NCI-H2029 (cell line): Measurements from ENCODE around the gene PNMA3.
"Not testable (repeated sequence)": the region's sequence is repeated elsewhere in the genome, so short reads cannot be mapped to it uniquely, and the experiment has no call there.

ENCODE experiments used
- DNase-seq: peaks from one replicate; lab custom pipeline; 2025; lab: John Stamatoyannopoulos, UW

PNMA3 gene, protein sequence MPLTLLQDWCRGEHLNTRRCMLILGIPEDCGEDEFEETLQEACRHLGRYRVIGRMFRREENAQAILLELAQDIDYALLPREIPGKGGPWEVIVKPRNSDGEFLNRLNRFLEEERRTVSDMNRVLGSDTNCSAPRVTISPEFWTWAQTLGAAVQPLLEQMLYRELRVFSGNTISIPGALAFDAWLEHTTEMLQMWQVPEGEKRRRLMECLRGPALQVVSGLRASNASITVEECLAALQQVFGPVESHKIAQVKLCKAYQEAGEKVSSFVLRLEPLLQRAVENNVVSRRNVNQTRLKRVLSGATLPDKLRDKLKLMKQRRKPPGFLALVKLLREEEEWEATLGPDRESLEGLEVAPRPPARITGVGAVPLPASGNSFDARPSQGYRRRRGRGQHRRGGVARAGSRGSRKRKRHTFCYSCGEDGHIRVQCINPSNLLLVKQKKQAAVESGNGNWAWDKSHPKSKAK

DNA sequence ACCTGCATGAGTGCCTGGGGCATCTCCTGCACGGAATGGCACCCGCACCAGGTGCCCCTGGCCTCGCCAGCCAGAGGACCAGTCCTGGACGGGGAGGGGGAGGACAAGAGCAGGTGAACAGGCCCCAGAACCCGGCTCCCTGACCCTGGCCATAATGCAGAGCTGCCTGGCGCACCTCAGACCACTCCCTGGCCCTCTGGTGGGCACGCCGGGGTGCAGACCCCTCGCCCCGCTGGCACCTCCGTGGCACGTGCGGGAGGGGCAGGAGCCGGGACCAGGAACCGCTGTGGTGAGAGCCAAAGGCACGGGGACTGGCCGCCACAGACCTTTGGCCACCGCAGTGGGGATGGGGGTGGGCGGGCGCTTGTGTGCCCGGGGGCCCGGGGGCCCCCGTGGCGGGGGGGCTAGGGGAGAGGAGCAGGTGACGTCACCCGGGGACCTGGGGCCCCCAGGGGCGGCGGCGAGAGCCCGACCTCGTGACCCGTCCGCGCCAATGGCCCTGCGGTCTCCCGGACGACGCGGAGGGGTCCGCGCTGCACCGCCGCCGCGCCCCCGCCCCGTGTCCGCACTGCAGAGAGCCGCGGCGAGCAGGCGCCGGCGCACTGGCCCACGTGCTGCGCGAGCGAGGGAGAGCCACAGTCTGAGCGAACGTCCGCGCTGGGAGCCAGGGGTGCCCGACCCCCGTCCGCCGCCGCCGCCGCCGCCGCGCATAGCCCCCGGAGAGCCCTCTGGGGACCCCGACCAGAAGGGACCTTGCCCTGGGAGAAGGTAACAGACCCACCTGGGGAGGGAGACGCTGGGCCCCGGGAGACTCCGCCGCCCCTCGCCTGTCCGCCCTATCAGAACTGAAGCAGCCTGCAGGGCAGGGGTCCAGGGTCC, at the start of gene PNMA3:
PNMA3 (plus strand) TSS at position 600 of the 879 bp plus-strand sequence. CDS start 586 bp downstream, outside the sequence.
- DNase-seq, result no peak

DNA sequence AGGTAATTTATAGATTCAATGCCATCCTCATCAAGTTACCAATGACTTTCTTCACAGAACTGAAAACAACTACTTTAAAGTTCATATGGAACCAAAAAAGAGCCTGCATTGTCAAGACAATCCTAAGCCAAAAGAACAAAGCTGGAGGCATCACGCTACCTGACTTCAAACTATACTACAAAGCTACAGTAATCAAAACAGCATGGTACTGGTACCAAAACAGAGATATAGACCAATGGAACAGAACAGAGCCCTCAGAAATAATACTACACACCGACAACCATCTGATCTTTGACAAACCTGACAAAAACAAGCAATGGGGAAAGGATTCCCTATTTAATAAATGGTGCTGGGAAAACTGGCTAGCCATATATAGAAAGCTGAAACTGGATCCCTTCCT, 39.1 kb upstream of the PNMA3 start:
- not testable (repeated sequence) for DNase-seq

DNA sequence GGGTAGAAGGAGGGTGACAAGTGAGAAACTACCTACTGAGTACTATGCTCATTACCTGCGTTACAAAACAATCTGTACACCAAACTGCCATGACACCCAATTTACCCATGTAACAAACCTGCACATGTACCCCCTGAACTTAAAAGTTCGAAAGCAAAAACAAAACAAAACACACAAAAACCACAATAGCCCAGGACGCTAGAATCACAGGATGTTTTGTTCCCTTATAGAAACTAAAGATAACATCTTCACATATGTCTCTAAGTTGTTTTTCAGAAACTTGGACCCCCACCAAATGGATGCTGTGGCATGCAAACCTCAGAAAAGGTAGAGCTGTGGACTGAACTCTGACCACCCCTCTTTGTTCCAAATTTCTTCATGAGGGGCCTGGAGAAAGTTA, 37.1 kb upstream of the PNMA3 start:
- DNase-seq, result no peak

DNA sequence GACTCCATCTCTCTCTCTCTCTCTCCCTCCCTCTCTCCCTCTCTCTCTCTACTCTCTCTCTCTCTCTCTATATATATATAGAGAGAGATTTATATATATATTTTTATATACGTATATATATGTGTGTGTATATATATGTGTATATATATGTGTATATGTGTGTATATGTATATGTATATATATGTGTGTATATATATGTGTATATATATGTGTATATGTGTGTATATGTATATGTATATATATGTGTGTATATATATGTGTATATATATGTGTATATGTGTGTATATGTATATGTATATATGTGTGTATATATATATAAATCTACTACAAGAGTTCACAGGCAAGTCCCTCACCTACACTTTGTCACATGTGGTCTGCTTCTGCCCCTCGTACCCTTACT, 29.8 kb upstream of the PNMA3 start:
- DNase-seq, result not testable (repeated sequence)

DNA sequence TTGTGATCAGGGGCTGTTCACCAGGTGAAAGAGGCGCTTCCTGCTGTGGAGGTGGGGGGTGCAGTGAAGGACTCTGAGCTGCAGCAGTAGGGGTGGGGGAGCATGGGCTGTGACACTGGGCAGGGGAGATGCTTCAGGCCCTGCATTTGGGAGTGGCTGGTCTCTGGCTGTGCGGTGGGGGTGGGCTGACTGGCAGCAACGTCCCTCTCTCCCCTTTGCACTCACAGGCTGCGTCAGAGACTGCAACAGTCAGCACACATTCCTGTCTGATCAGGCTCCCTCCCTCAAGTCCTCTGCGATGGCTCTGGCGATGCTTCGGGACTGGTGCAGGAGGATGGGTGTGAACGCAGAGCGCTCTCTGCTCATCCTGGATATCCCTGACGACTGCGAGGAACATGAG, 27.8 kb upstream of the PNMA3 start:
- not testable (repeated sequence) for DNase-seq

DNA sequence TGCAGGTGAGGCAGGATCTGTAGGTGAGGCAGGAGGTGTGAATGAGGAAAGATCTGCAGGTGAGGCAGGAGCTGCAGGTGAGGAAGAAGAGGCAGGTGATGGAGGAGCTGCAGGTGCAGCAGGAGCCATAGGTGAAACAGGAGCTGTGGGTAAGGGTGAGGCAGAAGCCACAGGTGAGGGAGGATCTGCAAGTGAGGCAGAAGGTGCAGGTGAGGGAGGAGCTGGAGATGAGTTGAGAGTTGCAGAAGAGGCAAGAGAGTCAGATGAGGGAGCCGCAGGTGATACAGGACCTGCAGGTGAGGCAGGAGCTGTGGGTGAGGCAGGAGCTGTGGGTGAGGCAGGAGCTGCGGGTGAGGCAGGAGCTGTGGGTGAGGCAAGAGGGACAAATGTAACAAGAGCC, 27.1 kb upstream of the PNMA3 start:
- DNase-seq, result no peak

DNA sequence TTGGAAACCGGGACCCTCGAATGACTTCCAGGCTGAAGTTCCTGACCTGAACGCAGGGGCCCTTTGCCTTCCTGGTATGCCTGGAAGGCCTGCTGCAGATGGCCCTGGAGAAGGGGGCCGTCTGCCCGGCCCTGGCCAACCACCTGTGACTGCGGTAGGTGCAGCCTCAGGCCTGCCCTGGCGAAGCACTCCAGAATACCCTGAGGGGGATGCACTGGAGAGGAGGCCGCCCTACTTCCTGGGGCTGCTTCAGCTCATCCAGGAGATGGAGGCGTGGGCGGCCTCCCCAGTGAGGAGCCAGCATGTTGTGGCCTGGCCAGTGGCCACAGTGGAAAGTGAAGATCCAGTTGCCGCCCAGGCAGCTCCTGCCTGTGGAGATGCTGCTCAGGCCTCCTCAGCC, 26.4 kb upstream of the PNMA3 start:
- no peak for DNase-seq

DNA sequence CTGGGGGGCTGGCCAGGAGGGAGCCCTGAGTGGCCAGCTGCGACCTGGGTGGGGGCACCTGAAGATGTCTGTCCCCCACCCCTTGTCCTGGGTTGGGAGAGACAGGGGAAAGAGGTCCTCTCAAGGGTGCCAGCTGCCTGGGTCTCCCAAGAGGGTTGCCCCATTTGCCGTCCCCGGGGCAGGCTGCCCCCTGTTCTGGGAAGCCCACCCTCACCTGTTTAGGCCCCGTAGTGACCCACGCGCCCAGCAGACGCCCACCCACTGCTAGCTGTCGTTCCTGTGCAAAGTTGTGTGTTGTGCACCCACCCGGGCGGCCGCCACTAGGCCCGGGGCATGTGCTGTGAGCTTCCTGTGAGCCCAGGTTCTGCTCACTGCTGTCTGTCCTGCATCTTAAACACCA, 25.5 kb upstream of the PNMA3 start:
- DNase-seq, result no peak

DNA sequence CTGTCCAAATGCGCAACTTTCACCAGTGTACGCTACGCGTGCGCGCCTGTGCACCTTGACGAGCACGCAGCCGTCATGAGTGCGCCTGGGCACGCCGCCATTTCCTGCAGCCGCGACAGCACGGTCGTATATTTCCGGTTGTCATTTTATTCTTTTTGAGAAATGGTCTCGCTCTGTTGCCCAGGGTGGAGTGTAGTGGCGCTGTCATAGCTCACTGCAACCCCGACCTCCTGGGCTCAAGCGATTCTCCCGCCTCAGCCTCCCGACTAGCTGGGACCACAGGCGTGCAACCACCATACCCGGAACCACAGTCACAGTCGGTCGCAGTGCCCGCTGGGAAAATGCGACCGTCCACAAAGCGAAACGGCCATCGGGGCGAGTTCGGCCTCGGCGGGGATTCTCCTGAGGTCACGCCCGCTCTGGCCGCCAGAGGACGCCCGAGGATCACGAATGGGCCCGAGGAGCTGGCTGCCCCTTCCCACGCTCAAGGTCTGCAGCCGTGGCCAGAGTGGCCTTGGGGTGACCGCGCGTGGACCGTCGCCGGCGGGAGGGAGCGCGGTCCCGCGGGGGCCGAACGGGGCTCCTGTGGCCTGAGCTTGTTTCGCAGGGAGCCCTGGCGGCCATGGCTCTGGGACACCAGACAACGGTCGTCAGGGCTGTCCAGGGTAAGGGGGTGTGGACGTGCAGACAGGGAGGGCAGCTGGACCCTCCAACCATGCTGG, 23.7 kb upstream of the PNMA3 start:
- DNase-seq, result peak; percentile 68

DNA sequence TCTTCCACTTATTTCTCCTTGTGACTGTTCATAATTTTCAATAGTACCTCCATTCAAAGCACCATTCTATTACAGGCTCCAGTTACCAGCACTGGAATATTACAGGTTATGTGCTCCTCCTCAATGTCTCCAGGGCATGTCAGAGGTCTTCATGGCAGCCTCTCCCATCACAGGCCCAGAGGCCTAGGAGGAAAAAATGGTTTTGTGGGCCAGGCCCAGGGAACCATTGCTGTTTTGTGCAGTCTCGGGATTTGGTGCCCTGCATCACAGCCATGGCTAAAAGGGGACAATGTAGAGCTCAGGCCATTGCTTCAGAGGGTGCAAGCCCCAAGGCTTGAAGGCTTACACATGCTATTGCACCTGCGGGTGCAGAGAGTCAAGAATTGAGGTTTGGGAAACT, 7.2 kb upstream of the PNMA3 start:
- DNase-seq, result no peak

DNA sequence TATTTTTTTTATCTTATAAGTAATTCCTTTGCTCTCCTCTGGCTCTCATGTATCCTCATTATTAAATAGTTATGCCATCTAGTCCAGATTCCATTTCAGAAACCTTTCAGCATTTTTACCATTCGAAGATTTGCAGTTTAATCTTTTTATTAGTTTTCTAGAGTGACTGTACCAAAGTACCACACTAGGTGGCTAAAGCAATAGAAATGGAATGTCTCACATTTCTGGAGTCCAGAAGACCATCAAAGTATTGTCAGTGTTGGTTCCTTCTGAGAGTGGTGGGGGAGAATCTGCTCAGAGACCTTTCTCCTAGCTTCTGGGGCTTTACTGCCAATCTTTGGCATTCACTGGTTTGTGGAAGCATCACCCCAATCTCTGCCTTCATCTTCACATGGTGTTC, 3.7 kb upstream of the PNMA3 start:
- DNase-seq, result no peak

DNA sequence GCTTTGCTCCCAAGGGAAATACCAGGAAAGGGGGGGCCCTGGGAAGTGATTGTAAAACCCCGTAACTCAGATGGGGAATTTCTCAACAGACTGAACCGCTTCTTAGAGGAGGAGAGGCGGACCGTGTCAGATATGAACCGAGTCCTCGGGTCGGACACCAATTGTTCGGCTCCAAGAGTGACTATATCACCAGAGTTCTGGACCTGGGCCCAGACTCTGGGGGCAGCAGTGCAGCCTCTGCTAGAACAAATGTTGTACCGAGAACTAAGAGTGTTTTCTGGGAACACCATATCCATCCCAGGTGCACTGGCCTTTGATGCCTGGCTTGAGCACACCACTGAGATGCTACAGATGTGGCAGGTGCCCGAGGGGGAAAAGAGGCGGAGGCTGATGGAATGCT, 1.0 kb downstream of the PNMA3 start:
- peak; percentile 51 for DNase-seq

DNA sequence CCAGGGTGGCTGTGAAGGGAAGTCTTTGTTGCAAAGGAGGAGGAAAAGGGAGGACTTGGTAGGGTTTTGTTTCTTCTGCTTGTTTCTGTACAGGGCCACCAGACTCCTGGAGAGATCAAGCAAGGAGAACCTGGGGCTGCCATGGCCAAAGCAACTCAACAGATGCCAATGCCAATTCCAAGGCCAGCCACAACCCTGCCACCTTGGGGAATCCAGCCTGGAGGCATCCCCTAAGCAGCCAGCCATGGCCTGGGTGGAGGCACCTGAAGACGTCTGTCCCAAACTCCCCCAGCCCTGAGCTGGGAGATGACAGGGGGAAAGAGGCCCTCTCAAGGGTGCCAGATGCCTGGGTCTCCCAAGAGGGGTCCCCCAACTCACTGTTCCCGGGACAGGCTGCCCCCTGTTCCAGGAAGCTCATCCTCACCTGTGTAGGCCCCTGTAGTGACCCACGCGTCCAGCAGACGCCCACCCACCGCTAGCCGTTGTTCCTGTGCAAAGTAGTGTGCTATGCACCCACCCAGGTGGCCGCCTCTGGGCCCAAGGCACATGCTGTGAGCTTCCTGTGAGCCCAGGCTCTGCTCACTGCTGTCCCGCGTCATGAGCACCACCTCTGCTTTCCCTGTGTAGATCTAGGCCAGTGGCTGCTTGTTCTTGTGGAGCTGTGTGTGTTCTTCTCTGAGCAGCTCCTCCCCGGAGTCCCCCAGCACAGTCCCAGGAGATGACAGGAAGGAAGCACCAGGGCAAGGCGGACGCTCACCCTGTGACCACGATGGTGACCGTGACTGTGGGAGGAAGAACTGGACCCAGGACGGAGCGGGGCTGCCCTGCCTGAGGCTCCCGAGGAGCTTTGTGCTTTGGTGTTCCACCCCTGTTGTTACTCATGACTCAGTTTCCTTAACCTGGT, 3.2 kb downstream of the PNMA3 start:
- DNase-seq, result no peak

DNA sequence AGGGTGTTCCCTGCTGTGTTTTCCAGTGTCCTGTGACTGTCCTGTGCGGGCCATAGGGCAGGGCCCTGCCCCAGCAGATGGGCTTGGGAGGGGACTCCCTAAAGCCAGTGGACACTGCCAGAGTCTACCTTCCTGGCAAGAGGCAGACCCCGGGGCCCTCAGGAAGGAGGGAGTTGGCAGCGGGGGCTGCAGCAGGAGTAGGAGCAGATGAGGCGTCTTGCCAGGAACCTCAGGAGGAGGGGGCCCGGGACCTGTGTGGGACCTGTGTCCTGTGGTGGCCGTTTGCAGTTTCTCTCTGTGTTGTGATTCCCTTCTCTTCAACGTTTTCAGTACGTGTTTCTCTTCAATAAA, 3.8 kb downstream of the PNMA3 start:
- no peak for DNase-seq

DNA sequence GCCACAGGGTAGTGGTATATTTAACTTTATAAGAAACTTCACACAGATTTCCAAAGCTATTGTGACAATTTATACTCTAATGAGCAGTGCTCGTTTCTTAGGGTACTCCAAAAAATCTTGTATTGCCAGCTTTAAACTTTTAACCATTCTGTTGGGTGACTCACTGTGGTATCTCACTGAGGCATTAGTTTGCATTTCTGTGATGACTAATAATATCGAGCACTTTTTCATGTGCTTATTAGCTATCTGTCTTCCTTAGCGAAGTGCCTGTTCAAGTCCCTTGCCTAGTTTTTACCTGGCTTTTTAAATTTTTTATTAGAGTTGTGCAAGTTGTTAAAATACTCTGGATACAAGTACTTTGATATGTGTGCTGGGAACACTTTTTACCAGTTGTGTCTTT, 5.5 kb downstream of the PNMA3 start:
- DNase-seq, result no peak

DNA sequence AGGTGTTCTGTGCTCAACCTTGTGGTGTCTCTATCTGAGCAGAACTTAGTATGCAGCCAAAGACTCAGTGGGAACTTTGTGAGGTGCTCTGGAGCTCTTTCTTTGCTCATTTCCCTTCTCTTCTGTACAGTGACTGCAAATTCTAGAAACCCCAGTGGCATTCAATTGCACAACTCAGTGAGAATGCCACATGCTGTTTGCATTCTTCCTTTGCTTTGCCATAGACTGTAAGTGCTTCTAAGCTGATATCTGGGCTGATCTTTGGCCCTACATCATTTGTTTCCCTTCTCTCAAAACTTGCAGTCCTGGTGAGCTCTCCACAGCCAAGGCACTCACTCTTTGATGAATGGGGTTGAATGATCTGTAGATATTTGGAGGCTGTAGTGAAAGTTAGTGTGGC, 7.0 kb downstream of the PNMA3 start:
- no peak for DNase-seq

DNA sequence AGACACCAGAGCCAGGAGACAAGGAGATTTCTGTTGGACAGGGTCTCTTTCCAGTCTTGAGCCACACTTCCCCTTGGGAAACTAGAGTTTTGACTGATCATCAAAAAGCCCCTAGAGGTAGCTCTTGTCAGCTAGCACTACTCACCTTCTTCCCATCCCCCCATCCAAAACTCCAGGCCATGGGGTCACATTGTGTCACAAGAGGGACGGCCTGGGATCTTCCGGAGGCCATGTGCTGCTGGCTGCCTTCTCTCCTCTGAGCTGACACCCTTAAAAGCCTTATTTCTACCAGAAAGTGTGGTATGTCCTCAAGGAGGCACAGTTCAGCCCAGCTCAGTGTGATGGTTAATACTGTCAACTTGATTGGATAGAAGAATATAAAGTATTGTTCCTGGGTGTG, 7.8 kb downstream of the PNMA3 start:
- DNase-seq, result no peak

DNA sequence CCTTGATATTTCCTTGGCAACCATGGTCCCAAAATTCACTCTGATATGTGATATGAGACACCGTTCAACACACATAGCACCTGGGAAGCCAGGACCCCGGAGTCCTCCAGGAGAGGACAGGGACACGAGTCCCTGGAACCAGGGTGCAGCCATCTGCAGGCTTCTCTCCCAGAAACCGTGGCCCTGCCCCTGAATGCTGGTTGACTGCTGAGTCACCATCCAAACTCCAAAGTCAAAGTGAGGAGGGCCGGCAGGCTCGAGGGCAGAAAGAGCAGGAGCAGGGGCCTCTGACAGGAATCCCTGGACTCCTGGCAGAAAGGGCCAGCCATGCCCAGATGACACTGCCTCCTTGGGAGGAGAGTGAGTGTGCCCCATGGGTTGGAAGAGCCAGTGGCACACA, 9.1 kb downstream of the PNMA3 start:
- no peak for DNase-seq

DNA sequence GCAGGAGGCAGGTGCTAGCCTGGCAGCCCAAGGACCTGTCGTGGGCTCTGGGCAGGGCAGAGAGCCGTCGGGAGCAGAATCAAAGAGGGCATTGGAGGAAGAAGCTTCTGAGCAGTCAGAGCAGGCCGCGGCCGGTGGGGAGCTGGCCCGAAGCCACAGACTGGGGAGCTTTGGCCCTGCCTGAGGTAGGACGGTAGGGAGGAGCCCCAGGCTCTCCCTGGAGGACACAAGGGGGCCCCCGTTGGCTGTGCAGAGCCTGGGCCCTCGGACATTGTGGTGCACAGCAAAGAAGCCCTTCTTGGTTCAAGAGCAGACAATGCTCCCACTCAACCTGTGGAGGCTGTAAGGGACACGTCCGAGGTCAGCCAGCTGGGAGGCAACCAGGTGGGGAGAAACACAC, 10.1 kb downstream of the PNMA3 start:
- peak; percentile 23 for DNase-seq

DNA sequence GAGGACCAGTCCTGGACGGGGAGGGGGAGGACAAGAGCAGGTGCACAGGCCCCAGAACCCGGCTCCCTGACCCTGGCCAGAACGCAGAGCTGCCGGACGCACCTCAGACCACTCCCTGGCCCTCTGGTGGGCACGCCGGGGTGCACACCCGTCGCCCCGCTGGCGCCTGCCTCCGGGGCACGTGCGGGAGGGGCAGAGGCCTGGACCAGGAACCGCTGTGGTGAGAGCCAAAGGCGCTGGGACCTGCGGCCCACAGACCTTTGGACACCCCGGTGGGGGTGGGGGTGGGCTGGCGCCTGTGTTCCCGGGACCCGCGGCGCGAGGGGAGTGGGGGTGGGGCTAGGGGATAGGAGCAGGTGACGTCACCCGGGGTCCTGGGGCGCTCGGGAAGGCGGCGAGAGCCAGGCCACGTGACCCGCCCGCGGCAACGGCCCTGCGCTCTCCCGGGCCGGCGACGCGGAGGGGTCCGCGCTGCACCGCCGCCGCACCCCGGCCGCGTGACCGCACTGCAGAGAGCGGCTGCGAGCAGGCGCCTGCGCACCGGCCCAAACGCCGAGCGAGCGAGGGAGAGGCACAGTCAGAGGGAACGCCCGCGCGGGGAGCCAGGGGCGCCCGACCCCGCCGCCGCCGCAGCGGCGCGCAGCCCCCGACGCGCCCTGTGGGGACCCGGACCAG, 15.8 kb downstream of the PNMA3 start, which contains the start of gene PNMA6A:
PNMA6A (plus strand) TSS at position 546 of the 675 bp plus-strand sequence. CDS start 609 bp downstream, outside the sequence.
- not testable (repeated sequence) for DNase-seq

DNA sequence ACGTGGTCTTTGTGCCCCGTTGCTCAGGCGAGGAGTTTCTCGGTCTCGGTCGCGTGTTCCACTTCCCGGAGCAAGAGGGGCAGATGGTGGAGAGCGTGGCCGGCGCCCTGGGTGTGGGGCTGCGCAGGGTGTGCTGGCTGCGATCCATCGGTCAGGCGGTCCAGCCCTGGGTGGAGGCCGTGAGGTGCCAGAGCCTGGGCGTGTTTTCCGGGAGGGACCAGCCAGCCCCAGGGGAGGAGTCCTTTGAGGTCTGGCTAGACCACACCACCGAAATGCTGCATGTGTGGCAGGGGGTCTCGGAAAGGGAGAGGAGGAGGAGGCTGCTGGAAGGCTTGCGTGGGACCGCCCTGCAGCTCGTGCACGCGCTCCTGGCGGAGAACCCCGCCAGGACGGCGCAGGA, 17.1 kb downstream of the PNMA3 start:
- not testable (repeated sequence) for DNase-seq
